C4-2B (cell line): ENCODE measurements around the gene CCN5.

Experiments used
- ZFX ChIP-seq: fragments of 450-650 bp; IDR thresholded peaks from 2 replicates; pipeline ENCODE4 v1.6.1; 2017
- TF ChIP-seq, protein P1 (sequence below): fragments of 450-650 bp; conservative IDR thresholded peaks from 2 replicates; pipeline ENCODE4 v1.5.1; 2017; ENCODE audit warnings: mild to moderate bottlenecking

DNA sequence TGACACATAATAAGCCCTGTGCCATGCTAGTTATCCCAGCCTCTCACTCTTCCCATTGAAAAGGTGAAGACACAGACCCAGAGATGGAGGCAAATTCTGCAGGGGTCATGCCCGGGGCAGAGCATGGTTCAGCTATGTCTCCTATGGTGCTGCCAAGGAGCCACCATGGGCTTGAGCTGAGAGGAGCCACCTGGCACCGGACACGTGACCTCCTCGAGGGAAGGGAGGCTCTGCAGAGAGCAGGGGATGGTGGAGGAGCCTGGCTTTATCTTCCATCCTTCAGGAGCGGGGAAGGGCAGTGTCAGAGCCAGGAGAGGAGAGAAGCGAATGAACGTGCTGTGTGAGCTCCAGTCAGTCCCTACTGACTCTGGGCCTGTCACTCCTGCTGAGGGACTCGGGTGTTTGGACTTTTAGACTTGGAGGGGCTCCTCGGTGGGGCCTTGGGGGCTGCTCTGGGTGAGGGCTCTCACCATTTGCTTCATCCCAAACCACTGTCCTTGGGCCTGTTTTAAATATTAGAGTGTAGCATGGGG, 11.1 kb upstream of the CCN5 start:
- TF ChIP-seq, protein P1, sequence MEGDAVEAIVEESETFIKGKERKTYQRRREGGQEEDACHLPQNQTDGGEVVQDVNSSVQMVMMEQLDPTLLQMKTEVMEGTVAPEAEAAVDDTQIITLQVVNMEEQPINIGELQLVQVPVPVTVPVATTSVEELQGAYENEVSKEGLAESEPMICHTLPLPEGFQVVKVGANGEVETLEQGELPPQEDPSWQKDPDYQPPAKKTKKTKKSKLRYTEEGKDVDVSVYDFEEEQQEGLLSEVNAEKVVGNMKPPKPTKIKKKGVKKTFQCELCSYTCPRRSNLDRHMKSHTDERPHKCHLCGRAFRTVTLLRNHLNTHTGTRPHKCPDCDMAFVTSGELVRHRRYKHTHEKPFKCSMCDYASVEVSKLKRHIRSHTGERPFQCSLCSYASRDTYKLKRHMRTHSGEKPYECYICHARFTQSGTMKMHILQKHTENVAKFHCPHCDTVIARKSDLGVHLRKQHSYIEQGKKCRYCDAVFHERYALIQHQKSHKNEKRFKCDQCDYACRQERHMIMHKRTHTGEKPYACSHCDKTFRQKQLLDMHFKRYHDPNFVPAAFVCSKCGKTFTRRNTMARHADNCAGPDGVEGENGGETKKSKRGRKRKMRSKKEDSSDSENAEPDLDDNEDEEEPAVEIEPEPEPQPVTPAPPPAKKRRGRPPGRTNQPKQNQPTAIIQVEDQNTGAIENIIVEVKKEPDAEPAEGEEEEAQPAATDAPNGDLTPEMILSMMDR, result no peak
- TF ChIP-seq ZFX, result no peak
